ENCODE data around the gene HOGA1.

DNA sequence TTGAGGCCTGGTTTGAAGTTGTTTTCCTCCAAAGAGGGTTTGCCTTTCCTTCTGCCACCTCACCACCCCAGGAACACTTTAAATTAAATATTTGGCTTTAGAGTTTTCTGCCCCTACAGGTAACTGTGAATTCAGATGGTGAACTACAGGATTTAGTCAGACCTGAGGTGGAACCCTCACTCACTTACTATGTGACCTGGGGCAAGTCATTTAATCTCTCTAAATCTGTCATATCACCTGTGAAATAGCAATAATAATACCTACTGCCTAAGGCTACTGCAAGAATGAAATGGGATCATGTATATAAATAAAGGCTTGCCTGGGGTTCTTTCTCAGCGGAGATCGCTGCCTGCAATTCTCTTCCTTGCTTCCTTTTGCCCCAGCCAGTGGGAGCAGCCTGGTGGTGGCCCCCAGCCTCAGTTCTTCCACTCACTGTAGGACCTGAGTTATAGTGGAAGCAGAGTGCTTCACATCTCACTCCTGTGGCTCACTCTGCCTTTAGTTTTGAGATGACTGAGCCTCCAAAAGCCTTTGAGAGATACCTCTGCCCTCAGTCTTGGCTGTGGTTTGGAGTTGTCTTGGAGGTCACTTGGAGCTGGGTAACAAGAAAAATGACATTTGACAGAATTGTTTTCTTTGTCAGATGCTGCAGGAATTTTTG lies 17.7 kb upstream of the HOGA1 start:
- TF ChIP-seq ZNF274 (IDR thresholded peaks at IDR 0.05; ENCODE audit: low read depth, low read length) (no peak), SUZ12 (IDR thresholded peaks at IDR 0.05; ENCODE audit: extremely low read depth, insufficient read depth, insufficient read length) (no peak)

Measured in NT2/D1 (cell line).